ENCODE measurements around the gene TAS1R2.

DNA sequence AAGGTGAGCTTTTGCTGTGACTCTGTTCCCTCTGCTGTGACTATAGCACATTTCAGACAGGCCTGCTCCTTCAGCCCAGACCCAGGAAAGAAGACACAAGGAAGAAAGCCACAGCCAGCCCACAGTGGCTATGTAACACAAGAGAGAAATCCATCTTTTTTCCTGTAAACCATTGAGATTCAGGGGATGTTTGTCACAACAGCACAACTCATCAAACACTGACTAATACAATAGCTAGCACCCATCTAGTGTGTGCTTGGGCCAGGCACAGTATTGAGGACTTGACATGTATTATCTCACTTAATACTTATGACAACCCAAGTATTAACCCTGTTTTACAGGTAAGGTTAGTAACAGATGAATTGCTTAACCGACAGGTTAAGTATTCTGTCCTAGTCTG is 29.8 kb downstream of the TAS1R2 start:
- TF ChIP-seq POLR2AphosphoS5 (IDR thresholded peaks at IDR 0.05), result no peak
- no peak for TF ChIP-seq POLR2A (IDR thresholded peaks at IDR 0.05)
